ENCODE results near the gene CABP1. TPM values are rescaled to one million over a fixed set of nuclear protein-coding genes. Genes with fewer than 3 reads are reported as not detected.

Gene CABP1
- total and polyA plus RNA-seq, 2 of the 13 experiments (the other 11 are each of a cell fraction or from before 2014, with no cell fraction given): not detected

- TF ChIP-seq ZSCAN12 (CRISPR knock-in tag; IDR thresholded peaks at IDR 0.05): no peak
Measured at GRCh38 chr12:120661432-120661831, 21.0 kb downstream of the CABP1 start (continued).

GRCh38 chr12:120662879-120663278 is 22.5 kb downstream of the CABP1 start:
- WGBS (ENCODE audit: low lambda C conversion rate): 33% methylated on average over 3 of the region's 3 CpGs
- H3K27me3 ChIP-seq (ENCODE audit: control insufficient read depth in 1 of 2, insufficient read depth in 2 of 2, low read length in 2 of 2): peaks cover 3 to 15% of the 10 kb centered on the region in 2 experiments; a peak in 3 of 5 replicates
- no peaks in the 10 kb centered on the region for H4K20me1 ChIP-seq (ENCODE audit: insufficient read depth, low read length)
- in situ Hi-C loops (cut with HindIII; ENCODE audit: extremely low pct_ligation_motif_present, low pct_unique_long_range_greater_than_20kb) (no loop called here), intact Hi-C loops (cut with micrococcal nuclease; ENCODE audit: unreplicated experiment) (no loop called here)
- ChIA-PET POLR2A (interaction anchor here (1.3 kb wide), 1 partner anchor 24 kb away, joined by 3 read pairs; the partner anchor contains the start of gene MLEC), CTCF (ENCODE audit: low intra/inter-chr PET ratio, low total read pairs) (no interaction called here)
- ATAC-seq: no peak
- H3K36me3 ChIP-seq (replicated peaks in 1 of 2; ENCODE audit: control insufficient read depth in 1 of 2, insufficient read depth in 2 of 2, low read length in 2 of 2): no peaks in the 10 kb centered on the region
- no peak overlapping the region for H3K27ac ChIP-seq (ENCODE audit: extremely low read length, insufficient read depth, low read length)
- TF ChIP-seq SMAD9 (CRISPR knock-in tag; IDR thresholded peaks at IDR 0.05): no peak
- H3K9me3 ChIP-seq (ENCODE audit: low read length): no peaks in the 10 kb centered on the region
- H3K79me2 ChIP-seq (ENCODE audit: insufficient read depth, low read length): no peaks in the 10 kb centered on the region
- no peak overlapping the region for H3K4me3 ChIP-seq (replicated peaks in 1 of 3; ENCODE audit: insufficient read depth in 1 of 3, low read depth in 2 of 3, low read length in 3 of 3)
- no peak overlapping the region for H3K4me2 ChIP-seq (ENCODE audit: low read depth, low read length)
- DNase-seq (ENCODE audit: low spot score): no peak
- no peak overlapping the region for H3K9ac ChIP-seq (ENCODE audit: insufficient read depth, low read depth, low read length)
- no peak for FAIRE-seq
- no peak overlapping the region for H2AFZ ChIP-seq (ENCODE audit: low read length)
- BruUV-seq (replicated peaks): no TSS peak
- H3K4me1 ChIP-seq (ENCODE audit: insufficient read depth, low read length): peaks cover 16% of the 10 kb centered on the region

GRCh38 chr12:120663741-120664140 is 23.3 kb downstream of the CABP1 start:
- ChIA-PET POLR2A (interaction anchor here (1.3 kb wide), 1 partner anchor 23 kb away, joined by 3 read pairs; the partner anchor contains the start of gene MLEC), CTCF (ENCODE audit: low intra/inter-chr PET ratio, low total read pairs) (no interaction called here)
- no peaks in the 10 kb centered on the region for H3K36me3 ChIP-seq (replicated peaks in 1 of 2; ENCODE audit: control insufficient read depth in 1 of 2, insufficient read depth in 2 of 2, low read length in 2 of 2)
- FAIRE-seq: no peak
- H2AFZ ChIP-seq (ENCODE audit: low read length): no peak overlapping the region
- 14% methylated on average over 5 of the region's 5 CpGs for WGBS (ENCODE audit: low lambda C conversion rate)
- H3K27me3 ChIP-seq (ENCODE audit: control insufficient read depth in 1 of 2, insufficient read depth in 2 of 2, low read length in 2 of 2): peaks cover 4 to 13% of the 10 kb centered on the region in 2 experiments; a peak in 3 of 5 replicates
- H3K79me2 ChIP-seq (ENCODE audit: insufficient read depth, low read length): no peaks in the 10 kb centered on the region
- H3K9me3 ChIP-seq (ENCODE audit: low read length): no peaks in the 10 kb centered on the region
- TF ChIP-seq PCBP2 (optimal IDR thresholded peaks at IDR 0.05; ENCODE audit: low read depth, low read length, poor library complexity, severe bottlenecking) (no peak), THYN1 (CRISPR knock-in tag; IDR thresholded peaks at IDR 0.05; ENCODE audit: borderline replicate concordance, low read depth) (no peak), TBP (CRISPR knock-in tag; IDR thresholded peaks at IDR 0.05) (no peak), KAT2B (IDR thresholded peaks at IDR 0.05; ENCODE audit: borderline replicate concordance, low read depth, low read length) (no peak)
- H3K4me2 ChIP-seq (ENCODE audit: low read depth, low read length): no peak overlapping the region
- no peak overlapping the region for H3K4me3 ChIP-seq (replicated peaks in 1 of 3; ENCODE audit: insufficient read depth in 1 of 3, low read depth in 2 of 3, low read length in 3 of 3)
- no peak for DNase-seq (ENCODE audit: low spot score)
- intact Hi-C loops (cut with micrococcal nuclease; ENCODE audit: unreplicated experiment): no loop called here
- no peak overlapping the region for H3K9ac ChIP-seq (ENCODE audit: insufficient read depth, low read depth, low read length)
- in situ Hi-C loops (cut with HindIII; ENCODE audit: extremely low pct_ligation_motif_present, low pct_unique_long_range_greater_than_20kb): no loop called here
- H3K4me1 ChIP-seq (ENCODE audit: insufficient read depth, low read length): peaks cover 9% of the 10 kb centered on the region
- no peak overlapping the region for H3K27ac ChIP-seq (ENCODE audit: extremely low read length, insufficient read depth, low read length)
- no peak for ATAC-seq
- no peaks in the 10 kb centered on the region for H4K20me1 ChIP-seq (ENCODE audit: insufficient read depth, low read length)
- BruUV-seq (replicated peaks): no TSS peak
